Trophoblast cell (in vitro differentiated cells and primary cell): ENCODE results near the gene TCOF1. TPM values are rescaled to one million over a fixed set of nuclear protein-coding genes. Genes with fewer than 3 reads are reported as not detected.
A peak's percentile ranks its signal among the peaks of the same experiment; 100 is the strongest.

Experiments used
- DNase-seq, 2 donors: peaks; one replicate each; pipeline ENCODE4 v3.0.0-alpha.2; 2016
- H2AFZ ChIP-seq: 2 replicates; pipeline ENCODE4 v1.6.1; 2013; ENCODE audit warnings: low read length, moderate library complexity, mild to moderate bottlenecking; ENCODE audit not compliant: insufficient read depth, poor library complexity
- H2AK5ac ChIP-seq: 2 replicates; pipeline ENCODE4 v1.6.1; 2013; ENCODE audit warnings: mild to moderate bottlenecking, low read length
- H2BK120ac ChIP-seq: 2 replicates; pipeline ENCODE4 v1.6.1; 2013; ENCODE audit warnings: low read length, mild to moderate bottlenecking, moderate library complexity; ENCODE audit not compliant: insufficient read depth, poor library complexity
- H2BK12ac ChIP-seq: 2 replicates; pipeline ENCODE4 v1.6.1; 2013; ENCODE audit warnings: mild to moderate bottlenecking, low read length, moderate library complexity
- H2BK5ac ChIP-seq: 2 replicates; pipeline ENCODE4 v1.6.1; 2013; ENCODE audit warnings: low read length, low read depth, moderate library complexity, mild to moderate bottlenecking; ENCODE audit not compliant: poor library complexity
- H3K14ac ChIP-seq: 2 replicates; pipeline ENCODE4 v1.6.1; 2013; ENCODE audit warnings: mild to moderate bottlenecking, low read length
- H3K18ac ChIP-seq: 2 replicates; pipeline ENCODE4 v1.6.1; 2013; ENCODE audit warnings: mild to moderate bottlenecking, low read length
- H3K23ac ChIP-seq: 2 replicates; pipeline ENCODE4 v1.6.1; 2013; ENCODE audit warnings: low read length
- H3K27ac ChIP-seq: 2 replicates; pipeline ENCODE4 v1.5.1; 2013; ENCODE audit warnings: low read depth, mild to moderate bottlenecking, inconsistent platforms, low read length, moderate library complexity
- H3K27me3 ChIP-seq: 2 replicates; pipeline ENCODE4 v1.6.1; 2013; ENCODE audit warnings: inconsistent platforms, mild to moderate bottlenecking, low read length, moderate library complexity; ENCODE audit not compliant: insufficient read depth
- H3K36me3 ChIP-seq, 2 experiments: 1 replicate in 1 of 2; 2 replicates in 1 of 2; pipeline ENCODE4 v1.6.1; 2013; ENCODE audit warnings: low read length in 2 of 2, mild to moderate bottlenecking in 2 of 2, moderate library complexity in 1 of 2; ENCODE audit not compliant: insufficient read depth in 2 of 2, control insufficient read depth in 1 of 2
- H3K4ac ChIP-seq: 2 replicates; pipeline ENCODE4 v1.6.1; 2013; ENCODE audit warnings: low read depth, mild to moderate bottlenecking, low read length, moderate library complexity
- H3K4me1 ChIP-seq, 2 experiments: 1 replicate in 1 of 2; 2 replicates in 1 of 2; pipeline ENCODE4 v1.6.1; 2013; ENCODE audit warnings: low read length in 2 of 2, mild to moderate bottlenecking in 2 of 2, moderate library complexity in 1 of 2; ENCODE audit not compliant: insufficient read depth in 2 of 2, control insufficient read depth in 1 of 2
- H3K4me2 ChIP-seq: 2 replicates; pipeline ENCODE4 v1.6.1; 2013; ENCODE audit warnings: inconsistent platforms, mild to moderate bottlenecking, low read length, moderate library complexity
- H3K4me3 ChIP-seq: 2 replicates; pipeline ENCODE4 v1.5.1; 2013; ENCODE audit warnings: mild to moderate bottlenecking, low read depth, low read length, inconsistent platforms
- H3K79me1 ChIP-seq: one replicate; pipeline ENCODE4 v1.6.1; 2013; ENCODE audit warnings: low read length
- H3K79me2 ChIP-seq: 2 replicates; pipeline ENCODE4 v1.6.1; 2013; ENCODE audit warnings: low read length, mild to moderate bottlenecking; ENCODE audit not compliant: control insufficient read depth, insufficient read depth, poor library complexity
- H3K9ac ChIP-seq: 2 replicates; pipeline ENCODE4 v1.6.1; 2013; ENCODE audit warnings: mild to moderate bottlenecking, low read length
- H3K9me3 ChIP-seq: 2 replicates; pipeline ENCODE4 v1.6.1; 2013; ENCODE audit warnings: low read depth, mild to moderate bottlenecking, control low read depth, inconsistent platforms, low read length; ENCODE audit not compliant: insufficient read depth
- H4K12ac ChIP-seq: 2 replicates; pipeline ENCODE4 v1.6.1; 2013; ENCODE audit warnings: low read depth, mild to moderate bottlenecking, low read length, moderate library complexity
- H4K8ac ChIP-seq: 2 replicates; pipeline ENCODE4 v1.6.1; 2013; ENCODE audit warnings: low read depth, mild to moderate bottlenecking, low read length, moderate library complexity
- H4K91ac ChIP-seq: one replicate; pipeline ENCODE4 v1.6.1; 2013; ENCODE audit warnings: low read depth, mild to moderate bottlenecking, low read length, moderate library complexity
- WGBS: extraction: QIAGEN DNeasy Blood & Tissue Kit; methylation state at CpG from one replicate; pipeline ENCODE4 v1.1.7; 2013; ENCODE audit warnings: missing lambda C conversion rate; ENCODE audit not compliant: insufficient read length, insufficient coverage; ENCODE audit errors: extremely low coverage; 5-methylcytosine and 5-hydroxymethylcytosine counted together
- polyA plus RNA-seq: library from polyadenylated mRNA; stranded (reverse); fragments of 200-250 nt; gene quantifications from 2 replicates; pipeline ENCODE4 v1.2.3, GENCODE V29; 2013

TCOF1 gene, protein sequence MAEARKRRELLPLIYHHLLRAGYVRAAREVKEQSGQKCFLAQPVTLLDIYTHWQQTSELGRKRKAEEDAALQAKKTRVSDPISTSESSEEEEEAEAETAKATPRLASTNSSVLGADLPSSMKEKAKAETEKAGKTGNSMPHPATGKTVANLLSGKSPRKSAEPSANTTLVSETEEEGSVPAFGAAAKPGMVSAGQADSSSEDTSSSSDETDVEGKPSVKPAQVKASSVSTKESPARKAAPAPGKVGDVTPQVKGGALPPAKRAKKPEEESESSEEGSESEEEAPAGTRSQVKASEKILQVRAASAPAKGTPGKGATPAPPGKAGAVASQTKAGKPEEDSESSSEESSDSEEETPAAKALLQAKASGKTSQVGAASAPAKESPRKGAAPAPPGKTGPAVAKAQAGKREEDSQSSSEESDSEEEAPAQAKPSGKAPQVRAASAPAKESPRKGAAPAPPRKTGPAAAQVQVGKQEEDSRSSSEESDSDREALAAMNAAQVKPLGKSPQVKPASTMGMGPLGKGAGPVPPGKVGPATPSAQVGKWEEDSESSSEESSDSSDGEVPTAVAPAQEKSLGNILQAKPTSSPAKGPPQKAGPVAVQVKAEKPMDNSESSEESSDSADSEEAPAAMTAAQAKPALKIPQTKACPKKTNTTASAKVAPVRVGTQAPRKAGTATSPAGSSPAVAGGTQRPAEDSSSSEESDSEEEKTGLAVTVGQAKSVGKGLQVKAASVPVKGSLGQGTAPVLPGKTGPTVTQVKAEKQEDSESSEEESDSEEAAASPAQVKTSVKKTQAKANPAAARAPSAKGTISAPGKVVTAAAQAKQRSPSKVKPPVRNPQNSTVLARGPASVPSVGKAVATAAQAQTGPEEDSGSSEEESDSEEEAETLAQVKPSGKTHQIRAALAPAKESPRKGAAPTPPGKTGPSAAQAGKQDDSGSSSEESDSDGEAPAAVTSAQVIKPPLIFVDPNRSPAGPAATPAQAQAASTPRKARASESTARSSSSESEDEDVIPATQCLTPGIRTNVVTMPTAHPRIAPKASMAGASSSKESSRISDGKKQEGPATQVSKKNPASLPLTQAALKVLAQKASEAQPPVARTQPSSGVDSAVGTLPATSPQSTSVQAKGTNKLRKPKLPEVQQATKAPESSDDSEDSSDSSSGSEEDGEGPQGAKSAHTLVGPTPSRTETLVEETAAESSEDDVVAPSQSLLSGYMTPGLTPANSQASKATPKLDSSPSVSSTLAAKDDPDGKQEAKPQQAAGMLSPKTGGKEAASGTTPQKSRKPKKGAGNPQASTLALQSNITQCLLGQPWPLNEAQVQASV (N-terminal part only)
- 38.5 and 40.8 TPM in 2 replicates for polyA plus RNA-seq

DNA sequence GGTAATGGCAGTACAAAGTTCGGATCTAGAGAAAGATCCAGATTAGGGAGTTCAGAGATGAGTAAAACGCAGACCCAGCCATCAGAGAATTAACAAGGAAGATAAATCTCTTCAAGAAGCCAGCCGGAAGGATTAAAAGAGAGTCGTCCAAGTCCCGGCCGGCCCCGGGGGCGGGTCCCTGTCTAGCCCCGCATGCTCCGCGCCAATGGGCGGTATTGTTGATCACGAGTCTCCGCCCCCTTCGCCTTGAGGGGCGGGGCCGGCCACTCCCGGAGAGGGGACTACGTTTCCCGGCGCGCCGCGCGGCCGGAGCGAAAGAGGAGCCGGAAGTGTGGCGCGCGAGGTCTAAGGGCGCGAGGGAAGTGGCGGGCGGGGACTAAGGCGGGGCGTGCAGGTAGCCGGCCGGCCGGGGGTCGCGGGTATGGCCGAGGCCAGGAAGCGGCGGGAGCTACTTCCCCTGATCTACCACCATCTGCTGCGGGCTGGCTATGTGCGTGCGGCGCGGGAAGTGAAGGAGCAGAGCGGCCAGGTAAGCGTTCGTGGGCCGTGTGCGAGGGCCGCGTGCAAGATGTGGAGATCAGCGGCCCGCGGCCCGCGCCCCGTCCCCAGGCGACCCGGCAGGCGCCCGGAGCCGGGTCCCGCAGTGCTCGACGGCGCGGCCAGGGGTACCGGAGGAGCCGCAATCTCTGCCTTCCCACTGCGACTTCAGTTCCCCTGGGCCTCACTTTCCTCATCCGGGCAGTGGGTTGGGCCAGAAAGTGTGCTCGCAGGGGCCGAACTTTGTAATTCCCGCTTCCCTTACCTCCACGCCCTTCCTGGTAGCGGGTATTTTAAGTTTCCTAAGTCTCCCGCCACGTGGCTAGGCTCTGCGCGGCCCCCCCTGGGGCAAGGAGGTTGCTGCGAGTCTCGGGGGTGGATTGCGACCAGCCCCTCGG is at the start of gene TCOF1:
TSS of gene TCOF1 (plus strand) at position 372 of the 935 bp plus-strand sequence. CDS start at position 422, 50 bp downstream.
- Histone ChIP-seq H4K91ac (peak within 1 kb of the TSS; percentile 89), H4K12ac (peak within 1 kb of the TSS; percentile 73), H2BK120ac (peak within 1 kb of the TSS; percentile 72), H3K36me3 (peaks cover 8 to 17% of the 10 kb centered on the region in 2 experiments), H3K9me3 (no peaks in the 10 kb centered on the region), H2AFZ (peak within 1 kb of the TSS; percentile 61), H4K8ac (peak within 1 kb of the TSS; percentile 92), H3K4me3 (peak within 1 kb of the TSS; percentile 97), H3K4me2 (peak within 1 kb of the TSS; percentile 77), H3K79me2 (peaks cover 11% of the 10 kb centered on the region), H3K4ac (peak within 1 kb of the TSS; percentile 97), H2BK5ac (peak within 1 kb of the TSS; percentile 55), H2BK12ac (no peak within 1 kb of the TSS), H3K9ac (peak within 1 kb of the TSS; percentile 89), H3K18ac (peak within 1 kb of the TSS; percentile 89), H3K79me1 (peaks cover 11% of the 10 kb centered on the region), H3K27ac (peak within 1 kb of the TSS; percentile 56), H3K4me1 (peaks cover 23 to 25% of the 10 kb centered on the region in 2 experiments), H3K23ac (no peak within 1 kb of the TSS), H2AK5ac (peak within 1 kb of the TSS; percentile 38), H3K27me3 (no peaks in the 10 kb centered on the region), H3K14ac (peak within 1 kb of the TSS; percentile 92)
- peak; percentile 96 to 99 for DNase-seq
- no CpG with 5 or more reads among the region's 90 CpGs for WGBS

DNA sequence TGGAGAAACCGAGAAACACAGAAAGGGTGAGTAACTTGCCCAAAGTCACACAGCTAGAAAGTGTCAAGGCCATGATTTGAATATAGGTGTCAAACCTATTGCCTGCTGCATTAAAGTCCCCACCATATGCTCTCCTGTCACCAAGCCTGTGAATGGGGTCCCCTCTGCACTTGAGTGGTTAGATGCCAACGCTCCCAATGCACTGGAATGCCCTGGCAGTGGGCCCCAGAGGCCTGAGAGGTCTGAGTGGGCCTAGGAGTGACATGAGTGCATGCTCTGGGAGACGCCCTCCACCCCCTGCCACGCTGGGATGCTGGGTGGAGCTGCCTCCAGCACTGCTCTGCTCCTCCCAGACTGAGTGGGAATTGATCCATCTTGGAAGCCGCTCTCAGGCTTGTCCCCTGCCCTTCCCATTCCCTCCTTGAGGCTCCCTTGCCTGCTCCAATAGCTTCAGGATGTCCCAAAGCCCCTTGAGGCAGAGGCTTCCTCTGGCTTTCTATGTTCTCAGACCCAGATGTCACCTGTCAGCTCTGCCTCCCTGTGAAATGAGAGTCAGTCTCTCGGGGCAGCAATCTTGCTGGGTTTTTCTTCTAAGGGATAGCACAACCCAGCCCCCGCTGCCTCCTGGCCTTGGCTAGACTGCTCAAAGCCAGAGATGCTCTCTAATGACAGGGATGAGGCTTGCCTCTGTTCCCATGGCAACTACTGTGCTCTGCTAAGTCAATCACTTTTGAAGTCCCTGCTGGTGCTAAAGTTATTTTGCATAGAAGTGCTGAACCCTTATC is 48.2 kb upstream of the TCOF1 start:
- no peak overlapping the region for H3K23ac ChIP-seq
- no peaks in the 10 kb centered on the region for H3K36me3 ChIP-seq
- H3K4me1 ChIP-seq, result peaks cover 4 to 11% of the 10 kb centered on the region in 2 experiments
- H2AK5ac ChIP-seq, result no peak overlapping the region
- no peak overlapping the region for H4K8ac ChIP-seq
- peaks cover 2% of the 10 kb centered on the region for H3K9me3 ChIP-seq
- H3K27me3 ChIP-seq, result no peaks in the 10 kb centered on the region
- no peak overlapping the region for H4K12ac ChIP-seq
- H3K4ac ChIP-seq, result no peak overlapping the region
- H3K4me3 ChIP-seq, result no peak overlapping the region
- WGBS, result no CpG with 5 or more reads among the region's 7 CpGs
- H3K27ac ChIP-seq, result no peak overlapping the region
- peaks cover 10% of the 10 kb centered on the region for H3K79me1 ChIP-seq
- H3K4me2 ChIP-seq, result no peak overlapping the region
- H2BK5ac ChIP-seq, result no peak overlapping the region
- no peak overlapping the region for H3K9ac ChIP-seq
- no peak overlapping the region for H2BK12ac ChIP-seq
- H3K18ac ChIP-seq, result no peak overlapping the region
- no peaks in the 10 kb centered on the region for H3K79me2 ChIP-seq
- no peak overlapping the region for H2AFZ ChIP-seq
- no peak overlapping the region for H3K14ac ChIP-seq
- H2BK120ac ChIP-seq, result no peak overlapping the region
- H4K91ac ChIP-seq, result no peak overlapping the region
- no peak for DNase-seq

GRCh38 chr5:150309886-150310239 is 47.6 kb upstream of the TCOF1 start:
- H3K27ac ChIP-seq, result no peak overlapping the region
- no peak overlapping the region for H3K9ac ChIP-seq
- no peak overlapping the region for H2BK5ac ChIP-seq
- H3K4me1 ChIP-seq, result peaks cover 0 to 12% of the 10 kb centered on the region in 2 experiments
- WGBS, result no CpG with 5 or more reads among the region's 1 CpG
- H2AK5ac ChIP-seq, result no peak overlapping the region
- H3K14ac ChIP-seq, result no peak overlapping the region
- no peak for DNase-seq
- H4K8ac ChIP-seq, result no peak overlapping the region
- peaks cover 9% of the 10 kb centered on the region for H3K79me1 ChIP-seq
- no peak overlapping the region for H3K18ac ChIP-seq
- H3K36me3 ChIP-seq, result no peaks in the 10 kb centered on the region
- no peak overlapping the region for H4K12ac ChIP-seq
- H4K91ac ChIP-seq, result no peak overlapping the region
- peaks cover 2% of the 10 kb centered on the region for H3K9me3 ChIP-seq
- H2AFZ ChIP-seq, result no peak overlapping the region
- no peak overlapping the region for H3K4me3 ChIP-seq
- H3K79me2 ChIP-seq, result no peaks in the 10 kb centered on the region
- no peak overlapping the region for H3K23ac ChIP-seq
- no peak overlapping the region for H2BK12ac ChIP-seq
- H3K4me2 ChIP-seq, result no peak overlapping the region
- no peaks in the 10 kb centered on the region for H3K27me3 ChIP-seq
- H3K4ac ChIP-seq, result no peak overlapping the region
- no peak overlapping the region for H2BK120ac ChIP-seq
